DMS114 treated with DMSO at 0.1 percent for 48 hours (cell line): ENCODE results near the gene RNF17.
"Not testable (repeated sequence)": the region's sequence is repeated elsewhere in the genome, so short reads cannot be mapped to it uniquely, and the experiment has no call there.

Experiments used
- DNase-seq: peaks from one replicate; lab custom pipeline; 2025; ENCODE audit not compliant: unreplicated experiment; lab: John Stamatoyannopoulos, UW

RNF17 gene, protein sequence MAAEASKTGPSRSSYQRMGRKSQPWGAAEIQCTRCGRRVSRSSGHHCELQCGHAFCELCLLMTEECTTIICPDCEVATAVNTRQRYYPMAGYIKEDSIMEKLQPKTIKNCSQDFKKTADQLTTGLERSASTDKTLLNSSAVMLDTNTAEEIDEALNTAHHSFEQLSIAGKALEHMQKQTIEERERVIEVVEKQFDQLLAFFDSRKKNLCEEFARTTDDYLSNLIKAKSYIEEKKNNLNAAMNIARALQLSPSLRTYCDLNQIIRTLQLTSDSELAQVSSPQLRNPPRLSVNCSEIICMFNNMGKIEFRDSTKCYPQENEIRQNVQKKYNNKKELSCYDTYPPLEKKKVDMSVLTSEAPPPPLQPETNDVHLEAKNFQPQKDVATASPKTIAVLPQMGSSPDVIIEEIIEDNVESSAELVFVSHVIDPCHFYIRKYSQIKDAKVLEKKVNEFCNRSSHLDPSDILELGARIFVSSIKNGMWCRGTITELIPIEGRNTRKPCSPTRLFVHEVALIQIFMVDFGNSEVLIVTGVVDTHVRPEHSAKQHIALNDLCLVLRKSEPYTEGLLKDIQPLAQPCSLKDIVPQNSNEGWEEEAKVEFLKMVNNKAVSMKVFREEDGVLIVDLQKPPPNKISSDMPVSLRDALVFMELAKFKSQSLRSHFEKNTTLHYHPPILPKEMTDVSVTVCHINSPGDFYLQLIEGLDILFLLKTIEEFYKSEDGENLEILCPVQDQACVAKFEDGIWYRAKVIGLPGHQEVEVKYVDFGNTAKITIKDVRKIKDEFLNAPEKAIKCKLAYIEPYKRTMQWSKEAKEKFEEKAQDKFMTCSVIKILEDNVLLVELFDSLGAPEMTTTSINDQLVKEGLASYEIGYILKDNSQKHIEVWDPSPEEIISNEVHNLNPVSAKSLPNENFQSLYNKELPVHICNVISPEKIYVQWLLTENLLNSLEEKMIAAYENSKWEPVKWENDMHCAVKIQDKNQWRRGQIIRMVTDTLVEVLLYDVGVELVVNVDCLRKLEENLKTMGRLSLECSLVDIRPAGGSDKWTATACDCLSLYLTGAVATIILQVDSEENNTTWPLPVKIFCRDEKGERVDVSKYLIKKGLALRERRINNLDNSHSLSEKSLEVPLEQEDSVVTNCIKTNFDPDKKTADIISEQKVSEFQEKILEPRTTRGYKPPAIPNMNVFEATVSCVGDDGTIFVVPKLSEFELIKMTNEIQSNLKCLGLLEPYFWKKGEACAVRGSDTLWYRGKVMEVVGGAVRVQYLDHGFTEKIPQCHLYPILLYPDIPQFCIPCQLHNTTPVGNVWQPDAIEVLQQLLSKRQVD (N-terminal part only)

GRCh38 chr13:24763596-24764275, at the start of gene RNF17:
Gene RNF17, plus strand, starts transcription at chr13:24764169. Its CDS starts 35 bp downstream, at chr13:24764204.
- no peak for DNase-seq

DNA sequence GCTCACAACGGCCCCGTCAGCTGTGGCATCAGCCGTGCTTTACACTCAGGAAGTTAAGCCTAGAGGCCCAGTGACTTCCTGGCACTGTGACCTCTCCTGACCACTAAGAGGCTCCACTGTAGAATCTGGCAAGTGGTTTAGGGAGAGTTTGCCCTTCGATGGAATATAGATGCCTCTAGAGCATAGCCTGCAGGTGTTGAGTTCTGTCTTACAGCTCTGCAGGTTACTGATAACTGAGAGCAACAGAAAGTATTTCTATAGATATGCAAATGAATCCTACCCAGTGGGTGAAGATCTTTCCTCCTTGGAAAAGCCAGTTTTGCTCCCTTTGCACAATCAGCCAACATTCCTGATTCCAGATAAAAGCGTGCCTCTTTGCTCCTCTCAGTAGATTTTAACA, 48.0 kb upstream of the RNF17 start:
- DNase-seq = no peak

DNA sequence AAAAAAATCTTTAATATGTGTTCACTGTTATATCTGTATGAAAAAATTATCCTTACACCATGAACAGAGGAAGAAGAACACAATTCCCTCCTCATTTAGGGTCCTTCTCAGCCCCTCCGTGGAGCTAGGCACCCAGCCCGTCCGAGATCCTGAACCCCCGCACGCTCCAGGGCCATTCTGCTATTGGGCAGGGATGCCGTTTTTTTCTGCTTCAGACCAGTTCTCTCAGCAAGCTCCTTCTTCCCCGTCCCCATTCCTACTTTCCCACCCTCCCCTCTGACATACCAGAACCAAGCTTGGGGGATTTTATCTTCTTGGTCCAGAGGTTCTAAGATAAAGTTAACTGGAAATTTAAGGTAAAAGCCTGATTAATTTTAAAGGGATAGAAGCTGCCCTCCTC, 47.5 kb upstream of the RNF17 start:
- DNase-seq = no peak

DNA sequence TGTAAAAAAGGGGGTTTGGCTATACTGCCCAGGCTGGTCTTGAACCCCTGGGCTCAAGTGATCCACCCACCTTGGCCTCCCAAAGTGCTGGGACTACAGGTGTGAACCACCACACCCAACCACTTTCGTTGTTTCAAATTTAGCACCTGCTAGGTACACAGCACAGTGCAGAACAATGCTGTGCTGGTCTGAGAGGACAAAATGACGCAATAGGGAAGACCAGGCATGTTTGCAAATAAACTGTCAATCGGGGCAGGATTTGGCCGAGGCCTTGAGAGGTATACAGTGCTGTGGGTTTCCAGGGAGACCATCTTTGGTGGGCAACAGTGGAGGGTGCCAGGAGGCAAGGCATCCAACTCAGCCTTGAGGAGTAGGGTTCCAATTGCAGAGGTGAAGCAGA, 46.8 kb upstream of the RNF17 start:
- DNase-seq = no peak

- no peak for DNase-seq
These were observed 45.6 kb upstream of the RNF17 start for GRCh38 chr13:24718192-24718965.

- no peak for DNase-seq
These were observed 44.8 kb upstream of the RNF17 start for GRCh38 chr13:24719139-24719538.

GRCh38 chr13:24723206-24723605, 40.8 kb upstream of the RNF17 start:
- DNase-seq = no peak

GRCh38 chr13:24724714-24725113, 39.3 kb upstream of the RNF17 start:
- DNase-seq = no peak

GRCh38 chr13:24725379-24725778, 38.6 kb upstream of the RNF17 start:
- DNase-seq = no peak

GRCh38 chr13:24727731-24728601, 36.0 kb upstream of the RNF17 start:
- DNase-seq = peak; percentile 66

DNA sequence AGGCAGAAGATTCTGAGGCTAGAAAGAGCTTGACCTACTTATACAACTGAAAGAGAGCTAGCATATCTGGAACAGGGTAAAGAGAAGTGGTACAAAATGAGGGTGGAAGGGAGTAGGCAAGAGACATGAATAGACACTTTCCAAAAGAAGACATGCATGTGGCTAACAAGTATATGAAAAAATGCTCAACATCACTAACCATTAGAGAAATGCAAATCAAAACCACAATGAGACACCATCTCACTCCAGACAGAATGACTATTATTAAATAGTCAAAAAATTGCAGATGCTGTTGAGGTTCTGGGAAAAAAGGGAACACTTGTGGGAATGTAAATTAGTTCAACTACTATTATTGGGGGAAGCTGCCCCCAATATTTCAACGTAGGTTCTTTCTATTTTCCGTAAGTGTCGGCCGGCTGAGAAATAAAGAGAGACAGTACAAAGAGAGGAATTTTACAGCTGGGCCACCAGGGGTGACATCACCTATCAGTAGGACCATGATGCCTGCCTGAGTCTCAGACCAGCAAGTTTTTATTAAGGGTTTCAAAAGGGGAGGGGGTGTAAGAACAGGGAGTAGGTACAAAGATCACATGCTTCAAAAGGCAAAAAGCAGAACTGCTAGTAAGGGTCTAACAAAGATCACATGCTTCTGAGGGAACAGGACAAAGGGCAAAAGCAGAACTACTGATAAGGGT, 32.9 kb upstream of the RNF17 start:
- DNase-seq = not testable (repeated sequence)

DNA sequence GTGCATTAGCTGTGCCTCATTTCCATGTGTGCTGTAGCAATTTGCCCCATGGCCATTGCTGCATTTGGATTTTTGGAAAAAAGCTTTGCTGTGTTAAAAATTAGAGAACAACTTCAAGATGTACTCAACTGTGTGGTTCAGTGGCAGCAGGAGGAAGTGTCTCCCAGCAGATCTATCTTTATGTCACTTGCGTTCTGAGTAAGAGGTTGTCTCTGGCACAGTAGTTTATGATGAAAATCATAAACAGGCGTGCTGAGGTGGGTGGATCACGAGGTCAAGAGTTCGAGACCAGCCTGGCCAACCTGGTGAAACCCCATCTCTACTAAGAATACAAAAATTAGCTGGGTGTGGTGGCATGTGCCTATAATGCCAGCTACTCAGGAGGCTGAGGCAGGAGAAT, 29.0 kb upstream of the RNF17 start:
- DNase-seq = no peak

GRCh38 chr13:24737042-24737441, 26.9 kb upstream of the RNF17 start:
- no peak for DNase-seq

- no peak for DNase-seq
These were observed 25.6 kb upstream of the RNF17 start for GRCh38 chr13:24738366-24738847.

- DNase-seq = no peak
These were observed 23.7 kb upstream of the RNF17 start for GRCh38 chr13:24740014-24740890.

GRCh38 chr13:24741016-24741662, 22.8 kb upstream of the RNF17 start:
- DNase-seq = no peak

GRCh38 chr13:24741791-24742190, 22.2 kb upstream of the RNF17 start:
- DNase-seq = no peak
